PFSK-1 (cell line): Measurements from ENCODE around the gene CFAP73.

Experiments used
- POLR2AphosphoS5 ChIP-seq: IDR thresholded peaks from 2 replicates; pipeline ENCODE4 v1.6.1; 2012; ENCODE audit warnings: low read depth, mild to moderate bottlenecking, control low read depth, low read length, moderate library complexity
- SIN3A ChIP-seq: IDR thresholded peaks from 2 replicates; pipeline ENCODE4 v1.6.1; 2012; ENCODE audit warnings: mild to moderate bottlenecking, low read length, moderate library complexity, borderline replicate concordance; ENCODE audit not compliant: insufficient read depth

- TF ChIP-seq POLR2AphosphoS5 (no peak), SIN3A (no peak)
These were observed 14.1 kb upstream of the CFAP73 start, which contains the start of gene RASAL1 for GRCh38 chr12:113135178-113136127.
